Thyroid gland (tissue), 4 donors: ENCODE results near the gene ING4.

Experiments
- CTCF ChIP-seq, 6 experiments: fragments of 200-600 bp in 3 of 6; fragments of 450-650 bp in 3 of 6; sonication (generic) in 3 of 6; IDR thresholded peaks; one replicate each; pipeline ENCODE4 v1.5.1; 2016 to 2019; ENCODE audit warnings: antibody characterized with exemption in 6 of 6, mild to moderate bottlenecking in 2 of 6, inconsistent platforms in 1 of 6, moderate library complexity in 1 of 6
- POLR2A ChIP-seq, 2 donors: fragments of 450-650 bp; IDR thresholded peaks; one replicate each; pipeline ENCODE4 v1.6.1; 2017; ENCODE audit warnings: antibody characterized with exemption in 2 of 2, mild to moderate bottlenecking in 2 of 2, moderate library complexity in 1 of 2

- TF ChIP-seq CTCF (IDR thresholded peaks at IDR 0.05) (no peak), POLR2A (IDR thresholded peaks at IDR 0.05) (no peak)
Observed at GRCh38 chr12:6635856-6636531, 26.9 kb downstream of the ING4 start, which contains the start of gene LPAR5.
